GM19043 (cell line): ENCODE measurements around the gene MAN1A1.
"Not testable (repeated sequence)": the region's sequence is repeated elsewhere in the genome, so short reads cannot be mapped to it uniquely, and the experiment has no call there.

Source experiments
- ATAC-seq: cut with Tn5 transposase; IDR thresholded peaks from one replicate; pipeline ENCODE4 v1.9.1; 2021; ENCODE audit warnings: low read depth; ENCODE audit not compliant: unreplicated experiment

The MAN1A1 gene

GRCh38 chr6:119156757-119157505, 192.6 kb downstream of the MAN1A1 start:
- no peak for ATAC-seq

- not testable (repeated sequence) for ATAC-seq
Measured at GRCh38 chr6:119156082-119156481, 193.5 kb downstream of the MAN1A1 start.

- ATAC-seq, result no peak
Measured at GRCh38 chr6:119152187-119152586, 197.4 kb downstream of the MAN1A1 start.

DNA sequence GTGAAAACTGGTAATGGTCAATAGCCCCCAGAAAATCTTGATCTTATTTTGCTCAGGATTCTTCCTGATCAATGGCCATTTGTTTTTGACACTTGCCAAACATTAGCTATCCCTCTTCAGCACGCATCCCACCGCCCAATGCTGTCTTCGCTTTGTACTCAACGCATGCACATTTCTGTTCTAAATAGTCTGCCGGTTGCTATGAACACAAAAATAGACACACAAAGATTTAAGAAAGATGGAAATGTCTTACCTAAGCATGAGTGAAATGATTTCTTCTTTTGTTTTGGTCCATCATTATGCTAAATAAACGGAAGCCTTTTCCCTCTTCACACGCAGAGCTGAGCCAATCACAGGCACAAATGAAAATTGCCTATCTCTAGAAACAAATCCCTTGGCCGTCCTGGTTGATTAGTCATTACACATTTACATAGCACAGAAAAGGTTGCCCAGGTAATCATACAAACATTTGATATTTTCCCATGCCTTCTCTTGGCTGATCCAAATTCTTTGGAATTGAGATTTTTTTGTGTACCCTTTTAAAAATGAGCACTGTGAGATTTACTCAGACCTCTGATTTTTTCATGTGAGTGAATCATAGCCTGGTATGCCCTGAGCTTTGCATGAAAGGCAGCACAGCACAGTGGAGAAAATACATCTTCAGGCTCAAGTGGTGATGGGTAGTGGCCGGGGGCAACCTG, 200.6 kb downstream of the MAN1A1 start:
- ATAC-seq, result no peak

- ATAC-seq, result no peak
Measured at GRCh38 chr6:119148098-119148824, 201.3 kb downstream of the MAN1A1 start.

DNA sequence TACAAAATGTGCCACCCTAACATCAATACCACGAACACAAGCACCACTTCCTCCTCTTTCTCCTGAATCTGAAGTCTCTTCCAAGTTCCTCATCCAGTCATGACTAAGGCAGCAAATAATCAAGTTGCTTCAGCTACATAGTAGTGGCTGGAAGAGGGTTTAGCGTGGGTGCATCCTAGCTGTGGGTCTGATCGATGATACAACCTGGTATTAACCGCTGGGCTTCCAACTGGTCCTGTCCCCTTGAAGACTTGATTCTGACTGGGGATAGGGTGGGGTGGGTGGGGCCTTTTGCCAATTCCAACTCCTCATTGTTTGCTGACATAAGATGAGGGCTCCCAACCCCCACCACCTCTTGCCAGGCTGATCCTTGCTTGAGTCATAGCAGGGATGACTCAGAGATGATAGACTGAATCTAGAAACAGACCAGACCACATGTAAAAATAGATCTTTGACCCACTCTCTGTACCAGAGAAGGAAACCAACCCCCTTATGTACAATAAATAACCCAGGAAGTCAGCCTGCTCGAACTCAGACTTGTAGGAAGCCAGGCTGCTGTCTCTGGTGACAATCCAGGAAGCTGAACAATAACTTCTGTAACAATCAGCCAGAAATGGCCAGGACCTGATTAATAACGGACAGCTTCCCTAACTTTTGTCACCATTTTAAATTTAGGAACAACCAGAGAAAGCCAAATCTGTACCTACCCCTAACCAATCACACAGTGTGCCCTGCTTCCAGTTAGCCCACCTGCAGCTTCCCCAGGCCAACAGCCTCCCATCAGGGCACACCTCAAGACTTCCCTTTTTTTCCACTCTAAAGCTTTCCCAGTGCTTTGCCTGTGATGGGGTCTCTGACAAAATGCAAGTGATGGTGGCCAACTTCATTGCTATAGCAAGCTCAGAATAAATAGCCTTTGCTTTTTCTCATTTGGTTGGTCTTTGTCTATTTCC, 202.2 kb downstream of the MAN1A1 start:
- peak; percentile 98 for ATAC-seq

DNA sequence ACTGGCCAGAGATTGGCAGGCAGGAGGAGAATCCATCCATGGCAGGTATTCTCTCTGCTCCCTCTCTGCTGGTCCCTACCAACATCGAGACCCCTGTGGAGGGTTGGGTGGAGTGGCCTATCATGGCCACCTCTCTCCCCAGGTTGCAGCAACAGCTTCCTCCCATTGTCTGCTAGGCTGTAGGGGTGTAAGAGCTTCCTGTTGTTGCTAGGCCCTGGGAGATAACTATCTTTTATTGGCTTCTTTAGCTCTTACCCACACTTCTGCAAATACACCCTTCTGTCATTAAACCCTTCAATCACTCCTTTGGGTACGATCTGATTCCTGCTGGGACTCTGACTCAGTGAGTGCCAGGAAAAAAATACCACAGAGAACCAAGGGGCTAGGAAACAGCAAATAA, 204.4 kb downstream of the MAN1A1 start:
- no peak for ATAC-seq

DNA sequence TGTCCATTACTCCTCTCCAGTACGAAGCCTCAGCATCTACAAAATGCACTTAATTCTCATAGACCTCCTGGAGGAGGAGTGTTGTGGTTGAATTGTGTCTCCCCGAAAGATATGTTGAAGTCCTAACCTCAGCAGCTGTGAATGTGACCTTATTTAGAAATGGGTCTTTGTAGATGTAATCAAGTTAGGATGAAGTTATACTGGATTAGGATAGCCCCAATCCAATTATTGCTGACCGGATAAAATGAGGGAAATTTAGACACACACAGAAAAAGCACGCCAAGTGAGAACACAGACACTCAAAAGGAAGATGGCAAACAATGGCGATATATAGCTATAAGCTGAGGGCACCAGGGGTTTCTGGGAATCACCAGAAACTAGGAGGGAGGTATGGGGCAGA, 206.9 kb downstream of the MAN1A1 start:
- ATAC-seq, result no peak

- ATAC-seq, result no peak
Measured at GRCh38 chr6:119142041-119142440, 207.5 kb downstream of the MAN1A1 start.

- ATAC-seq, result no peak
Measured at GRCh38 chr6:119140196-119141140, 209.1 kb downstream of the MAN1A1 start.

DNA sequence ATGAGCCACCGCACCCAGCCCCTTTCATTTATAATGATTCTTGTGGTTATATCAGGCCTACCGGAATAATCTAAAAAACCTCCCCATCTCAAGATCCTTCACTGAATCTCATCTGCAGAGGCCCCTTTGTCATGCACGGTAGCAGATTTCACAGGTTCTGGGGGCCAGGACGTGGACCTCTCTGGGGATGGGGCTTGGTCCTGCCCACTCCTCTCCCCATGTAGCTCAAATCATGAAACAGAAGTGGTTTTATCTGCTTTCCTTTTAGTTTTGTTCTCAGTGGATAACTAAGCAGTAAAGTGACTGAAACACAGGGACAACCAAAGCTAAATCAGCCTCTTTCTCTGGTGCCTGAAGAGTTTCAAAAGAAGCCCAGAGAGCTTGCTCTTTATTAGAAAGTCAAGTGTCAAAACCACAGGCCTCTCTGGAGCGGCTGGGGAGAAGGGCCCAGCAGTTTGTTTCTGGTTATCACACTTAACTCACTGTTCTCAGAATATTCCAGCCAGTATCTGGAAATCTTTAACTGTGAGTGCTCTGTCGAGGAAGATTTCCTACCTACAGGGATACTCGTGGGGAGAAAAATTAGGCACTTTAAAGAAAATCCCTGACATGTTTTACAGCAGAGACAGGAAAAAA, 210.5 kb downstream of the MAN1A1 start:
- peak; percentile 84 for ATAC-seq

- no peak for ATAC-seq
Measured at GRCh38 chr6:119137194-119138072, 212.1 kb downstream of the MAN1A1 start.

- no peak for ATAC-seq
Measured at GRCh38 chr6:119134752-119135151, 214.8 kb downstream of the MAN1A1 start.

DNA sequence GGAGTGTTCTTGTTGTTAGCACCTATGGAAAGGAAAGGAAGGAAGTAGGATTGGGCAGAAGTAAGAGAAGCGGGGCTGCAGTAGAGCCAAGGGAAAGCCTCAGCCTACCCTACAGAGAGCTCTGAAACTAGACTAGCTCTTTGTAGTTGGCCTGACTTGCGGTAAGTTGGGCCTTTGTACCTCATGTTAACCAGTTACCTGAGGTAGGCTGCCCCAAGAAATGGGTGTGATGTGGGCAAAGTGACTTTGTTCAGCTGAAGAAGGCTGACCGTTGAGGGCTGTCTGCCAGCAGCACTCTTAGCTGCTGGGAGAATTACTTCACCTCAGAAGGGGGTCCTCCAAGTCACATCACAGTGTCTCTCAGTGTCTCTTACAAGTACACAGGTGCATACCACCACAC, 216.2 kb downstream of the MAN1A1 start:
- ATAC-seq, result no peak

- no peak for ATAC-seq
Measured at GRCh38 chr6:119132261-119132981, 217.1 kb downstream of the MAN1A1 start.

DNA sequence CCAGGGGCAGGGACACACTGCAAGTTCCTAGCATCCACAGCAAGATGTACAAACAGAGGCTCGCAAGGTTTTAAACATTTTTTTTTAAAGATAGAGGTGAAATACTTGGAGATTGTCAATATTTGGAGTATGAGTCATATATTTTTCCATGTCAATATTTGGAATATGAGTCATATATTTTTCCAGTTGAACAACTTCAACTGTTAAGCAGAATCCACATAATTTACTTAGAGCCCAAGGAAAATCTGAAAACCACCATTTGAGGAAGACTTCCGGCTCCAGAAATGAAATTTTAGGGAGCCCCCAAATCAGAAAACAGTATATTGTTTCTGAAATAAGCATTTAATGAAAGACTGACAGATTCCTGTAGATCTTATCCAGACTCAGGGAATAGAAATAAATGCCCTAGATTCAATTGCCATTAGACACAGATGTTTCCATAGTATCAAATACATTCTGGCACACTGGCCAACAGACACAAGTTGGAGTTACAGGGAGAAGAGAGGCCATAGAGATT, 219.5 kb downstream of the MAN1A1 start:
- ATAC-seq, result no peak
